NT2/D1 (cell line): ENCODE results near the gene DLGAP3.

Source experiments
- YY1 ChIP-seq: IDR thresholded peaks from 2 replicates; pipeline ENCODE4 v1.6.1; 2011; ENCODE audit not compliant: insufficient read length, insufficient read depth
- ZNF274 ChIP-seq: IDR thresholded peaks from 2 replicates; pipeline ENCODE4 v1.6.1; 2011; ENCODE audit warnings: mild to moderate bottlenecking, low read depth, low read length

DNA sequence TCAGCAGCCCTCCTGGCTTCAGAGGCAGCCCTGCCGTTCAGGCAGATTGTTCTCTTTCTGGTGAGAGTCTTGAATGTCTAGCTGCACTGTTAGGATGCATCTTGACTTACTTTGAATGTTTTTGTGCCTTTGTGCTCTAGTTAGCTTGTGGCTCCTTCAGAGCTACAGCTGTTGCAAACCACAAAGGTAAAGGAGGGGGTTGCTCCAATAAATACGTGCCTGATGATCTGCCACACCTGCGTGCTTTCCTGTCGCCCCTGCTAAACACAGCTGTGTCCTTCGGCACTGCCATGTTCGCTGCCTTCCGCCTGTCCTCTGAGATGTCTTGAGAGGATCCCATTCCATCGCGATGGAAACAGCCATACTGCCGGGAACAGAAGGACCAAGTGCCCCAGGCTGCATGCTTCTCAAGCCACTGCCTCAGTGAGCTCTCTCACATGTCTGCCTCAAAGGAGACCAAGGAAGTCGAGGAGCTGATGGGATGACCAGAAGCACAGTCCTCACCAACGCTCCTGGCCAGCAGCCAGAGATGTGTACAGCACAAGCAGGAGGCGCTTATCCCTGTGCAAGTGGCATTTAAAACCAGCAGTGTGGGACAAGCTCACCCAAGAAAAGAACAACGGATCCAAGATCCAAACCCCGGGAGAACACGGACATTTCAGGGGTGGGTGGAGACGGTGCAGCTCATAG lies 57.9 kb downstream of the DLGAP3 start:
- TF ChIP-seq ZNF274 = no peak
- TF ChIP-seq YY1 = no peak
